Measurements from ENCODE around the gene AGPAT4.

DNA sequence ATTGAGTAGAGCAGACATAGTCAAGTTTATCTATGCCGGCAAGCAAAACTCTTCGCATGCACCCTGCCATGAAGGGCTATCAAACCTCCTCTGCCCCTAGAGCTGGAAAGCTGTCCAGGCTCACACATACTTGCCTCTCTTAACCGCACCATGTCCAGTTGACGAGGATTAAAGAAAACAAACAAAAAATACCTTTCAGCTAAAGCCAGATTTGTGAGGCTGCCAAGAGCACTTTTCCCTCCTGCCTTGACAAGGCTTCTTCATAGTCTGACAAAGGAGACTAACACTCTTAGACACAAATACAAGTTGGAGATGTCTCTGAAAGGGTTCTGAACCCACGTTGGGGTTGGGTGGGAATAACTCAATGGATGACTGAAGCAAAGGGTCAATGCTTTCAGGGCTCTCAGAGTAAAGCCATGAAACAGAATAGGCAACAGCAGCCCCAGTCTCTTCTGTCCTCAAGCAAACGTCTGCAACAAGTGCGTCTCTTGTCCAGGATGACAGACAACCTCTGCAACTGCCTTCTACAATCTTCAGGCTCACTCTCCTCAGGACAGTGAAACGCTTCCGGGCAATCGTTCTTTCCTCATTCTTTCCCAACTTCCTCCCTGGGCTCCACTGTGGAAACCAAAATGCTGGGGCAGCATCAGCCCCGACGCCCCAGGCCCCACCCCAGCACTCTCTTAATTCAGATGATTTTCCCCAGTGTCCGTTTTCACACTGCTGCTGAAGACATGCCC lies 57.8 kb downstream of the AGPAT4 start:
- TF ChIP-seq, protein P1, sequence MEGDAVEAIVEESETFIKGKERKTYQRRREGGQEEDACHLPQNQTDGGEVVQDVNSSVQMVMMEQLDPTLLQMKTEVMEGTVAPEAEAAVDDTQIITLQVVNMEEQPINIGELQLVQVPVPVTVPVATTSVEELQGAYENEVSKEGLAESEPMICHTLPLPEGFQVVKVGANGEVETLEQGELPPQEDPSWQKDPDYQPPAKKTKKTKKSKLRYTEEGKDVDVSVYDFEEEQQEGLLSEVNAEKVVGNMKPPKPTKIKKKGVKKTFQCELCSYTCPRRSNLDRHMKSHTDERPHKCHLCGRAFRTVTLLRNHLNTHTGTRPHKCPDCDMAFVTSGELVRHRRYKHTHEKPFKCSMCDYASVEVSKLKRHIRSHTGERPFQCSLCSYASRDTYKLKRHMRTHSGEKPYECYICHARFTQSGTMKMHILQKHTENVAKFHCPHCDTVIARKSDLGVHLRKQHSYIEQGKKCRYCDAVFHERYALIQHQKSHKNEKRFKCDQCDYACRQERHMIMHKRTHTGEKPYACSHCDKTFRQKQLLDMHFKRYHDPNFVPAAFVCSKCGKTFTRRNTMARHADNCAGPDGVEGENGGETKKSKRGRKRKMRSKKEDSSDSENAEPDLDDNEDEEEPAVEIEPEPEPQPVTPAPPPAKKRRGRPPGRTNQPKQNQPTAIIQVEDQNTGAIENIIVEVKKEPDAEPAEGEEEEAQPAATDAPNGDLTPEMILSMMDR (IDR thresholded peaks at IDR 0.05): no peak
- no peak for TF ChIP-seq POLR2A (IDR thresholded peaks at IDR 0.05)
